ENCODE results near the gene METRN.
A peak's percentile ranks its signal among the peaks of the same experiment; 100 is the strongest.

The METRN gene

GRCh38 chr16:695355-696089, 19.4 kb upstream of the METRN start (continued):
- TF ChIP-seq, protein P1, sequence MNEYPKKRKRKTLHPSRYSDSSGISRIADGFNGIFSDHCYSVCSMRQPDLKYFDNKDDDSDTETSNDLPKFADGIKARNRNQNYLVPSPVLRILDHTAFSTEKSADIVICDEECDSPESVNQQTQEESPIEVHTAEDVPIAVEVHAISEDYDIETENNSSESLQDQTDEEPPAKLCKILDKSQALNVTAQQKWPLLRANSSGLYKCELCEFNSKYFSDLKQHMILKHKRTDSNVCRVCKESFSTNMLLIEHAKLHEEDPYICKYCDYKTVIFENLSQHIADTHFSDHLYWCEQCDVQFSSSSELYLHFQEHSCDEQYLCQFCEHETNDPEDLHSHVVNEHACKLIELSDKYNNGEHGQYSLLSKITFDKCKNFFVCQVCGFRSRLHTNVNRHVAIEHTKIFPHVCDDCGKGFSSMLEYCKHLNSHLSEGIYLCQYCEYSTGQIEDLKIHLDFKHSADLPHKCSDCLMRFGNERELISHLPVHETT (tag by site-specific recombination; IDR thresholded peaks at IDR 0.05): no peak
- TF ChIP-seq ZNF37A (tag by site-specific recombination; IDR thresholded peaks at IDR 0.05): no peak
- TF ChIP-seq, protein P2, sequence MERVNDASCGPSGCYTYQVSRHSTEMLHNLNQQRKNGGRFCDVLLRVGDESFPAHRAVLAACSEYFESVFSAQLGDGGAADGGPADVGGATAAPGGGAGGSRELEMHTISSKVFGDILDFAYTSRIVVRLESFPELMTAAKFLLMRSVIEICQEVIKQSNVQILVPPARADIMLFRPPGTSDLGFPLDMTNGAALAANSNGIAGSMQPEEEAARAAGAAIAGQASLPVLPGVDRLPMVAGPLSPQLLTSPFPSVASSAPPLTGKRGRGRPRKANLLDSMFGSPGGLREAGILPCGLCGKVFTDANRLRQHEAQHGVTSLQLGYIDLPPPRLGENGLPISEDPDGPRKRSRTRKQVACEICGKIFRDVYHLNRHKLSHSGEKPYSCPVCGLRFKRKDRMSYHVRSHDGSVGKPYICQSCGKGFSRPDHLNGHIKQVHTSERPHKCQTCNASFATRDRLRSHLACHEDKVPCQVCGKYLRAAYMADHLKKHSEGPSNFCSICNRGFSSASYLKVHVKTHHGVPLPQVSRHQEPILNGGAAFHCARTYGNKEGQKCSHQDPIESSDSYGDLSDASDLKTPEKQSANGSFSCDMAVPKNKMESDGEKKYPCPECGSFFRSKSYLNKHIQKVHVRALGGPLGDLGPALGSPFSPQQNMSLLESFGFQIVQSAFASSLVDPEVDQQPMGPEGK (tag by site-specific recombination; IDR thresholded peaks at IDR 0.05): no peak
- TF ChIP-seq ZNF175 (tag by site-specific recombination; IDR thresholded peaks at IDR 0.05): no peak
- TF ChIP-seq BCL6B (tag by site-specific recombination; IDR thresholded peaks at IDR 0.05): no peak
- TF ChIP-seq KLF8 (tag by site-specific recombination; IDR thresholded peaks at IDR 0.05): peak; percentile 14; the same call in 1 of the 2 replicates
- no peak for TF ChIP-seq ZBTB11 (tag by site-specific recombination; conservative IDR thresholded peaks at IDR 0.05; ENCODE audit: low read depth)
- peak; percentile 37; the same call in 1 of the 2 replicates for TF ChIP-seq ZNF843 (tag by site-specific recombination; IDR thresholded peaks at IDR 0.05)
- no peak for TF ChIP-seq ZNF747 (tag by site-specific recombination; IDR thresholded peaks at IDR 0.05)
- no peak for TF ChIP-seq ZNF23 (tag by site-specific recombination; IDR thresholded peaks at IDR 0.05; ENCODE audit: borderline replicate concordance)
- TF ChIP-seq ZNF521 (tag by site-specific recombination; IDR thresholded peaks at IDR 0.05): no peak
- TF ChIP-seq, protein P3, sequence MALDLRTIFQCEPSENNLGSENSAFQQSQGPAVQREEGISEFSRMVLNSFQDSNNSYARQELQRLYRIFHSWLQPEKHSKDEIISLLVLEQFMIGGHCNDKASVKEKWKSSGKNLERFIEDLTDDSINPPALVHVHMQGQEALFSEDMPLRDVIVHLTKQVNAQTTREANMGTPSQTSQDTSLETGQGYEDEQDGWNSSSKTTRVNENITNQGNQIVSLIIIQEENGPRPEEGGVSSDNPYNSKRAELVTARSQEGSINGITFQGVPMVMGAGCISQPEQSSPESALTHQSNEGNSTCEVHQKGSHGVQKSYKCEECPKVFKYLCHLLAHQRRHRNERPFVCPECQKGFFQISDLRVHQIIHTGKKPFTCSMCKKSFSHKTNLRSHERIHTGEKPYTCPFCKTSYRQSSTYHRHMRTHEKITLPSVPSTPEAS (tag by site-specific recombination; IDR thresholded peaks at IDR 0.05): no peak
- no peak for TF ChIP-seq ZNF292 (tag by site-specific recombination; IDR thresholded peaks at IDR 0.05; ENCODE audit: borderline replicate concordance, low read depth)
- TF ChIP-seq ZBTB26 (tag by site-specific recombination; optimal IDR thresholded peaks at IDR 0.05): peak; percentile 92
- TF ChIP-seq ZNF416 (tag by site-specific recombination; IDR thresholded peaks at IDR 0.05): no peak
- TF ChIP-seq ZNF248 (tag by site-specific recombination; IDR thresholded peaks at IDR 0.05): no peak
- TF ChIP-seq ZNF274 (IDR thresholded peaks at IDR 0.05; ENCODE audit: low read length): no peak
- no peak for TF ChIP-seq ZNF274 (tag by site-specific recombination; IDR thresholded peaks at IDR 0.05; ENCODE audit: borderline replicate concordance)
- TF ChIP-seq WT1 (tag by site-specific recombination; IDR thresholded peaks at IDR 0.05): no peak
- TF ChIP-seq ZNF785 (tag by site-specific recombination; IDR thresholded peaks at IDR 0.05): peak; percentile 35; the same call in 1 of the 2 replicates
- TF ChIP-seq KLF1 (tag by site-specific recombination; IDR thresholded peaks at IDR 0.05): peak; percentile 99
- TF ChIP-seq SP7 (tag by site-specific recombination; IDR thresholded peaks at IDR 0.05): peak; percentile 58
- no peak for TF ChIP-seq TCF7L2 (IDR thresholded peaks at IDR 0.05; ENCODE audit: borderline replicate concordance, low read depth, low read length)

Measured in HEK293 (cell line).